Hematopoietic multipotent progenitor cell treated with erythropoietin and hydrocortisone succinate and interleukin-3 and kit ligand, for 4 days (in vitro differentiated cells): ENCODE results near the gene NTN1.
"Not testable (repeated sequence)": the region's sequence is repeated elsewhere in the genome, so short reads cannot be mapped to it uniquely, and the experiment has no call there.

Source experiments
- DNase-seq: peaks from one replicate; pipeline ENCODE4 v3.0.0-alpha.2; 2015

Gene NTN1

DNA sequence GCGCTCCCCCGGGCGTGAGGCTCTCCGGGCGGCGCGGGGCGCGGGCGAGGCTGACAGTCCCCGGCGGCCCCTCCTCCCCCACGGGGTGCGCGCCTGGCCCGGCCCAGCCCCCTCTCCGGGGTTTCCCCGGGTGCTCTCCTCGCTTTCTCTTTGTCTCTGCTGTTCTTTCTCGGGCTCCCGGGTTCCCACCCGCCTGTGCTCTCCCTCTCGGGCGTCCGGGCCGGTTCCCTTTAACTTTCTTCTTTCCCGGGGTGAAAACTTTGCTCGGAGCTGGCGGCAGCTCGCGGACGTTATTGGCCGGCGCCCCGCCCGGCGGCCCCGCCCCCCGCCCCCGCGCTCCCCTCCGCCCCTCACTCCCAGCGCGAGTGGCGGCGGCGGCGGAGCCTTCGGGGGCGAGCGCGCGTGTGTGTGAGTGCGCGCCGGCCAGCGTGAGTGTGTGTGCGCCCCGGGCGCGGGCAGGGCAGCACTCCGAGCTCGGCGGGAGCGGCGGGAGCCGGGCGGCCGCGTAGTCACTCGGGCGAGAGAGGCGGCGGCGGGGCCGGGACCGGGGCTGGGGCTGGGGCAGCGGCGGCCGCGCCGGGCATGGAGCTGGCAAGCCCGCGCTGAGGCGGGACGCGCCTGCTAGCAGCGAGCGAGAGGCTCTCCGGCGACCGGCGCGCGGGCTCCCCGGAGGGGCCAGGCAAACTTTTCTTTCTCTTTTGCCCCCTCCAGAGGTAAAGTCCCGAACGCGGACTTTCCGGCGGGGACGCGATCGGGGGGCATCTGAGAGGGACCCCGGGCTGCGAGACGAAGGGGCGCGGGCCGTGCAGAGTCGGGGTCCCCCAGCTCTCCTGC lies at the start of gene NTN1:
TSS of gene NTN1 (plus strand) at position 353 of the 834 bp plus-strand sequence. CDS start 864 bp downstream, outside the sequence.
- peak; percentile 64 for DNase-seq

DNA sequence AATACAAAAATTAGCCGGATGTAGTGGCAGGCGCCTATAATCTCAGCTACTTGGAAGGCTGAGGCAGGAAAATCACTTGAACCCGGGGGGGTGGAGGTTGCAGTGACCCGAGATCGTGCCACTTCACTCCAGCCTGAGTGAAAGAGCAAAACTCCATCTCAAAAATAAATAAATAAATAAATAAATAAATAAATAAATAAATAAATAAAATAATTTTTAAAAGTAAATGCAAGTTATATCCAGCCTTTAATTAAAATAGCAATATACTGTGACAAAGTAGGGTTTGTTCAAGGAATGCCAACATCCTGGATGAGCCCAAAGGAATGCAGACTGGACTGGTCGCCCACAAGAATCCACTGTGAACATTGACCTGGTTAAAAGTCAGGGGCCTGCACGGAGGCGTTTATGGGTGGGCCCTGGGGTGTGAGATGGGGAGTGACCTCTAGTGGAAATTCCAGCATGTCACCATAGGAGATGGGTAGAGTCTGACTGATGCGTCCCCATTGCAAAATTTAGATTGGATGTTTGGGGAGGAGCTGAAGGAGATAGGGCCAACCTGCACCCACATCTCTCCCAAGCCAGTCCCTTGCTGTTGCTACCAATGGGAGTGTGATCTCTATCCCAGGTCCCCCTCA lies 46.1 kb upstream of the NTN1 start:
- DNase-seq: no peak

DNA sequence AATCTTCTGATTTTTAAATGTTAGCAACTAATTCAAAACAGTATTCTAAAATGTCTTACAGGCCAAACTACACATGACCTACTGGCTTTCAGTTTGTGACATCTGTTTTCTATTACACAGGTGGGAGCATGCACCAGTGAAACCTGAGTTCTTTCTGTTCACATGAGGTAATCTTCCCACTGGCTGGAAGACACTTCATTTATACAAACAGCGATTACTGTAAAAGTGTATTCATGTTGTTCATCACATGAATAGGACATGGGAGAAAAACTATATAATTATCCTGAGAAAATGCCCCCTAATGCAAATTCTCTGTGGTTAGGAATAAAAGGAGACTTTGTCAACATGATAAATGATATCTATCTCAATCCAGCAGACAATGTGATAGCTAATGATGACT lies 44.7 kb upstream of the NTN1 start:
- DNase-seq: no peak

DNA sequence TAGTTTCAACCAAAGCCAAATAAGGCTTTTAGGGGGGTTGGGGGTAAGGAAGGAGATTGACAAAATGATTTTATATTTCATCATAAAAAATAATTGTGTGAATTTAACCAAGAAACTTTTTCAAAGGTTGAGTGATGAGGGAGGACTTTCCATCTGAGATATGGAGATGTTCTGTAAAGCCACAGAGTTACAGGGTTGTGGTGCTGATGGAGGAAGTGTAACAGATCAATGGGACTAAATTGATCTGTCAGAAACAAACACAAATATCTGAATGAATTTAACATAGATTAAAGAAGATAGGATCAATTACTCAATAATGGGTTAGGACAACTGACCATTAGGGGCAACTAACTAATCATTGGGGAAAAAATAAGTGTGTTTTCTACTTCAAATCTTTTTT lies 41.6 kb upstream of the NTN1 start:
- DNase-seq: no peak

DNA sequence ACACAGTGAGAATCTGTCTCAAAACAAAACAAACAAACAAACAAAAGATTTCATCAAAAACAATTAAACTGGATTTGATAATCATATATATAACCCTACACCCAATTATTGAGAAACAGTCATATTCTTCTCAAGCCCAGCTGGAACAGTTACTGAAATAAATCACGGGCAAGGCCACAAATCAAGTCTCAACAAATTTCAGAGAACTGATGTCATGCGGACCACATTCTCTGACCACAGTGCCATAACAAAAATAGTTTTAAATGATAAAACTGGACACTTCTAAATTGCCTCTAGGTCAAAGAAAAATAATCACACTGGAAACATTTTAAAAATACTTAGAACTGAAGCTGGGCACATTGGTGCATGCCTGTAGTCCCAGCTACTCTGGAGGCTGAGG lies 39.9 kb upstream of the NTN1 start:
- DNase-seq: no peak

DNA sequence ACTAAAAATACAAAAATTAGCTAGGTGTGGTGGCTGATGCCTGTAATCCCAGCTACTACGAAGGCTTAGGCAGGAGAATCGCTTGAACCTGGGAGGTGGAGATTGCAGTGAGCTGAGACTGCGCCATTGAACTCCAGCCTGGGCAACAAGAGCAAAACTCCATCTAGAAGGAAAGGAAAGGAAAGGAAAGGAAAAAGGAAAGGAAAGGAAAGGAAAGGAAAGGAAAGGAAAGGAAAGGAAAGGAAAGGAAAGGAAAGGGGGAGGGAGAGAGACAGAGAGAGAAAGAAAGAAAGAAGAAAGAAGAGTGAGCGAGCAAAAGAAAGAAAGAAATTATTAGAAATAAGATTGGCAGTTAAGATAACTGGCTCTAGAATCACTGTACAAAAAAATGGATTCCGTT lies 37.1 kb upstream of the NTN1 start:
- not testable (repeated sequence) for DNase-seq

DNA sequence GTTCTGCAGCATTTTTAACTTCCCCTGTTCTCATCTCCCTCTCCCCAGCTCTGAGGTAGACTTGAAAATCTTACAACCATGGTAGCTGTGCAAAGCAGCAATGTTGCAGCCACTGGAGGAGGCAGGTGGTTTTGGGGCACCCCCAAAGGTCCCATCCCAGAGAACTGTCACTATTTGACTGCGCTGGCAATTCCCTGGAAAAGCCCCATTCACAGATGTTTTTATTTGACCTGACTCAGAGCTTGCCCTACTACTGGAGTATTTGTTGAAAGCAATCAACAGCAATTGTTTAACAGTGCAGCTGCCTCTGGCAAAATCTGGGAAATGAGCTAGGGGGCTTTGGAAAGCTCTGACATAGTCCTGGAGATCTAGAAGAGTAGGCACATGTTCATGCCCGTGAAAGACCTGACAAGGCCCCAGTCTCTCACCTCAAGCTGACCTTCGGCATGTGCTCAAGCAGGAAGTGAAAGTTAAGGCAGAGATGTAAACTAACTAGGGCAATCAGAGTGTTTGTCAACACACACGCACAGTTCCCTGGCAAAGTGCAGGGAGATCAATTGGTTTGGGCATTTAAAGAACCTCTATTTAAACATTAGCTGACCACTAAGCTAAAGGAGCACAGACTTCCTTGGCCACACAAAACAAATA lies 36.1 kb upstream of the NTN1 start:
- DNase-seq: no peak

DNA sequence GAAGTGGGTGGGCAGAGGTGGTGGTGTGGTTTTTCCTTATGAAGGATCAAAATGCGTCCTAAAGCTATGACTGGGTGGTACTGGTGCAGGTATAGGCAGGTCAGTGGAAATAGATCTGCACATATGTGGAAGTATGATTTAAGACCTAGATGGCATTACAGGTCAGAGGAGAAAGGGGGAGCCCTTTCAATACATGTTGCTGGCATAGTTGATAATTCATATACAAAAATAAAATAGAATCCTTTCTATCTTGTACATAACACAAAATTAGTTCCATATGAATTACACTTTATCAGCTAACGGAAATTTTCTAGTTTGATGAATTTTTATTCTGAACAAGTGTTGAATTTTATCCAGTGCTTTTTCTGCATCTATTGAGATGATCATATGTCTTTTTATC lies 35.0 kb upstream of the NTN1 start:
- peak; percentile 36 for DNase-seq

DNA sequence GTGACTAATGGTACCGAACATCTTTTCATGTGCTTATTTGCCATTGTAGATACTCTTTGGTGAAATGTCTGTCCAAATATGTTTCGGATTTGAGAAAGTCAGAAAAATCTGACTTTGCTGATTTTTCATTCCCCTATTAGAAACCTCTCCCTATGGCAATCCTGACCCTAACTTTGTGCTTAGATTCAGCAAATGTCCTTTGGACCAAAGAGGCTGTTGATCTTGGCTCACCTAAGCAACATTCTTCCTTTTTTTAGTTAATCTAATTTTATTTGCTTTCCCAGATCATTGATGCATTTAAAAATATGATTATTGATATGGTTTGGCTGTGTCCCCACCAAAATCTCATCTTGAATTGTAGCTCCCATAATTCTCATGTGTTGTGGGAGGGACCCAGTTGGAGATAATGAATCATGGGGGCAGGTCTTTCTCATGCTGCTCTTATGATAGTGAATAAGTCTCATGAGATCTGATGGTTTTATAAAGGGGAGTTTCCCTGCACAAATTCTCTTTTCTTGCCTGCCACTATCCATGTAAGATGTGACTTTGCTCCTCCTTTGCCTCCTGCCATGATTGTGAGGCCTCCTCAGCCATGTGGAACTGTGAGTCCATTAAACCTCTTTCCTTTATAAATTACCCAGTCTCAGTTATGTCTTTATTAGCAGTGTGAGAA lies 32.9 kb upstream of the NTN1 start:
- DNase-seq: not testable (repeated sequence)

DNA sequence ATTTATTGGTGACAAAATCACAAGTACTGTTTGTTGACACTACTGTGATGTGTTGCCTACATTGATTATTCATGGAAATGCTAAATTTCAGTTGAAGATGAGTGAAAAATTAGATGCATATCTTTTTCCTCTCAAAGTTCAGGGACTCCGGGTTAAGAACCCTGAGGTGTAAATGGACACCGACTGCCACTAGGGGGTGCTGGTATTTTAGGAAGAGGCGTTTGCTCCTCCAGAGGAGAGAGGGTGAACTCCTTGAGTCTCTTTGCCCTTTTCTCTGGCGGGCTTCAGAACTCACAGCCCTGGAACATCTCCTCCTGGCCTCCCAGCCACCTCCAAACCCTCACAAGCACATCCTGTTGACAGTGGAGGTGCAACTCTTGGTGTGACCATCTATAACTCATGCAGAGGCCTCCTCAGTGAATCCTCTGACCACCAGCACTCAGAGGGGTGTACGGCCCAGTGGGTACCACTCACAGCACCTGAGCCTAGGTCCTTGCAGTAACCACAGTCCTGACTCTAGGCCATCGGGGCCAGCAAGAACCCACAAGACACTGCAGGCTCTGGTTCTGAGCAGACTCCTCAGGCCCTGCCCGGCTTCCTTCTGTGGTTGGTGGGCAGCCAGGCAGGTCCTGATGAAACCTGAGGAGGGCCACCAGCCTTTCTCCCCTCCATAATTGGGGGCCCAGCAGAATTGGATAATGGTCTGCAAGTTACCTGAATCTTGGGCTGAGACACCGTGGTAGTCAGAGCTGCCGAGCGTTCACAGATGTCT lies 29.6 kb upstream of the NTN1 start:
- DNase-seq: peak; percentile 91

DNA sequence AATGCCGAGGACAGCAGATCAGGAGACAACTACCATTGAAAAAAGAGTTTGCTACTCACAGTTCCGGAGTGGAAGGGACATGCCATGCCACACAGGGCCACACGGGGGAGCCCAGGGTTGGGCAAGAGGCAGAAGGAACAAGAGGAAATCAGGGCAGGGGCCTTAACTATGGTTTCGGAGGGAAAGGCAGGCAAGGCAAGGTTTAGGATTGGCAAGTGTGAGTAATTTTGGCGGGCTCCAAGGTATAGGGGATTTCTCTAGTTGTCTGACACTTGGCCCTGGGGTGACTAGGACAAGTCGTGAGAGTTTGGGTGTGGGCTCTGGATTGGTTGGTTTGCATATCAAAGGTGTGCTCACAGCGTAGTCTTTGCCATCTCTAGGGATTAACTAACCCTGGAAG lies 27.0 kb upstream of the NTN1 start:
- peak; percentile 77 for DNase-seq

DNA sequence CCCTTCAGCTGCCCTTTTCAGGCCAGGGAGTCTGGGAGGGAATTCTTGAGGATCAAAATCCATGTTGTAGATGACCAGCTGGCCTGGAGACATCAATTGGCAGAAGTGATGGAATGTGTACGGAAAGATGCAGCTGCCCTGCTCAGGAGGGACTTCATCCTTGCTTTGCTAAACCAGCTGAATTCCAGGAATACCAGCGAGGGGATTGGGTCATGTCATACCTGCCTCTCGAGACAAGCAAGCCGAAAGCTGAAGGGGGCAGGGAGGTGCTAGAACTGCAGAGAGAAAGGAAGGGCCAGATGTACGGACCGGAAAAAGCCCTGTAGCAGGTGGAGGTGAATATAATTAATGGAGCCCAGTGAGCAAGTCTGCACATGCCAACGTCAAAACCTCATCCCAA lies 25.6 kb upstream of the NTN1 start:
- DNase-seq: no peak

DNA sequence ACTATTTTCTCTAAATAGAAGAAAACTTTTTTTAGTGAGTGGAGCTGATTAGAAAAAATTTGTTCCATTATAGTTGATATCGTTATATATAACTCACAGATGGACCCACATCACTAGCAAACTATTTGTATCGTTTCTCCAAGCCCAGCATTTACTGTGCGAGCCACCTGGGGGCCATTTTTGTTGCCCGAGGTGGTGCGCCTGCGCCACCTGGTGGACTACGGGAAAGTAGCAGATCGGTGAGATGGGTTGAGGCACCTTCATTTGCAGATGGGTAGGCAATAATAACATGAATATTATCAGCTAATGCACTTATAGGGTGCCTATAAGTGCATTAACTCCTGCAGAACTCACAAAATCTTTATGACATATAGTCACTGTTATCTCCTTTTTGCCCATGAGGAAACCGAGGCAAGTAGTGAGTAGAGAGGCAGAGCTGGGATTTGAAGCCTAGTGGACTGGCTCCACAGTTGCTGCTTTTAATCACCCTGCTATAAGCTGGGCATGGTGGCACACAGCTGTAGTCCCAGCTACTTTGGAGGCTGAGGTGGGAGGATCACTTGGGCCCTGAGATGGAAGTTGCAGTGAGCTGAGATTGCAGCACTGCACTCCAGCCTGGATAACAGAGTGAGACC lies 23.2 kb upstream of the NTN1 start:
- peak; percentile 86 for DNase-seq

DNA sequence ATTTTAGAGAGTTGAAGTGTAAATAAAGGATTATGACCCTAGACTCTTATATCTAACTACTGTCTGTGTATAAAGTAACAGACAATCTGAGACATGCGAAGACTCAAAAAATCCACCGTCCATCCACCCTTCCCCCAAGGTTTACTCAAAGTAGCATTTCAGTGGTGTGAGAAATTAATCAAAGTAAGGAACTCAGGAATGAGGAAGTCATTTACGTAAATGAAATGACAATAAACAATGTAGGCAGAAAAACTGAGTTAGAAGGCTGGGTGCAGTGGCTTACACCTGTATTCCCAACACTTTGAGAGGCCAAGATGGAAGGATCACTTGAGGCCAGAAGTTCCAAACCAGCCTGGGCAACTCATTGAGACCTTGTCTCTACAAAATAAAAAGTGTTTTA lies 19.8 kb upstream of the NTN1 start:
- DNase-seq: no peak

DNA sequence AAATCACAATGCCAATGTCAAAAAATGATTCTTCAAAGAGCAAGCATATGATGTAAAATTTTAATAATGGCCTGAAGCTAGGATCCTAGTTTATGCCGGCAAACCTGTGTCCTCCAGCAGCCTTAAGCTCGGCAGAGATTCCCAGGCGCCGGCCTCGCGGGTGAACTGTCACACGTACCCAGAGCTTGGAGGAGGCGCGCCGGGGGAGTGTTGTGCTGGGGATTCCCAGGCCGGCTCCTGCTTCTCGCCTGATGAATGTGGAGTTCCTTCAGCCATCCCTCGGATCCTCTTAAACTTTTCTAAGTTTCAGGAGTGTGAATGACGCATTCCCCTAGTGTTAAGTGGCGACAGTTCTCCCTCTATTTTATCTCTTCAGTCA lies 19.1 kb upstream of the NTN1 start:
- no peak for DNase-seq

DNA sequence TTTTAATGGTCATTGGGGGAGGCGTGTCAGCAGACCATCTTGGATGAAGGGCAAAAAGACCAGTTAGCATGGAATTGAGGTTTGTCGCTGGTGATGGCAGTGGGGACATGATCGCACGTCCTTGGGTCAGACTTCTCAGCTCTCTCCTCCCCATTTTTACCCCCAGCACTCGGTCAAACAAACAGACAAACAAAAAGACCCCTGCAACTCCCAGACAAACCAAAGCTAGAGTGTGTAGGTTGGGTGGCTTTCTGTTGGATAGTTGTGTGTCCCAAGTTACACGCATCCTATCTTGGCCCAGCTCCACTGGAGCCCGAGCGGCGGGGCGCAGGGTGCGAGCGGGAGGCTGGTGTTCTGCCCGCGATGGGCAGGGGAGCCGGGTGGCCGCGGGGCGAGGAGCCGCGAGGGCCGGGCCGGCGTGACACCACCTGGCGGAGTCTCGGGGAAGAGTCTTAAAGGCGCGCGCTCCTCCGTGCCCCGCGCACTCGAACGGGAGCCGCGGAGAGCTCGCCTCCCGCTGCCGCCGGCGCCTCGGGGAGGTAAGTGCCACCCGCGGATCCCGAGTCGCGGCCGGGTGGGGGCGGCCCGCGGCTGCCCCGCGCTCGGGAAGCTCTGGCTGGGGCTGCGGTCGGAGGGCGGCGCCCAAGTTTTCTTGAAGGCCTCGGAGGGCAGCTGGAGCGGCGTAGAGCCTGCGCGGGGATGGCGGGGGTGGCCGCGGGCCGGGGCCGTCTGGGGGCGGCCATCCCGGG lies 18.5 kb upstream of the NTN1 start:
- DNase-seq: peak; percentile 62

DNA sequence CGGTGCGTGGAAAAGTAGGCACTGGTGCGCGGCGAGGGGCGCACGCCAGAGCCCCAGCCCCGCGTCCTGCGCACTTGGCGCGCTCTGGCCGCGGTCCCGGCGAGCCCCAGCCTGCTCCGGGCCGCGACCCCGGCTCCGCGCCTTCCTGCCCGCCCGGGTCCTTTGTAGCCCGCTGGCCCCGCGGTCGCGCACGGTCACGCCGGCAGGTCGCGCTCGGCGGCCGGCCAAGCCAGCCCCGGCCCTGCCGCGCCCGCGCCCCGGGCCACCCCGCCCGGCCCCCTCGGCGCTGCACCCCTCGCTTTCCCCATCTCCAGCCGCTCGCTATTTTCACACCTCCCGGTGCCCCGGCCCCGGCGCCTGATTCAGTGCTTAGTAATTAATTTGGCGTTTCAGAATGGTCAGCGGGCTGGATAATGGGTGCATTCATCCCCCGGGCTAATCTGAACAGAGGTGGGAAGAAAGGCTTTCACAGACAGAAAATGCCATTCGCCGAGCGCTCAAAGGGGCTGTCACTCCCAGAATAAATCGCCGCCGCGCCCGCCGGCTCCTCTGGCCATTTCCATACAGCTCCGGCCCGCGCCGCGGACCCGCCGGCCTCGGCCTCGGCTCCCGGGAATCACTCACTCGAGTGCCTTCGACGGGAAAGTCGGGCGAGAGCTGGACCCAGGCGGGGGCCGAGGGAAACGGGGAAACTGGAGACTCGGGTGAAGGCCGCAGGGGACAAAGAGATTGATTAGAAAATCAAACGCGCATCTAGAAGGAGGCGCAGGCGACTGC lies 17.8 kb upstream of the NTN1 start:
- no peak for DNase-seq

DNA sequence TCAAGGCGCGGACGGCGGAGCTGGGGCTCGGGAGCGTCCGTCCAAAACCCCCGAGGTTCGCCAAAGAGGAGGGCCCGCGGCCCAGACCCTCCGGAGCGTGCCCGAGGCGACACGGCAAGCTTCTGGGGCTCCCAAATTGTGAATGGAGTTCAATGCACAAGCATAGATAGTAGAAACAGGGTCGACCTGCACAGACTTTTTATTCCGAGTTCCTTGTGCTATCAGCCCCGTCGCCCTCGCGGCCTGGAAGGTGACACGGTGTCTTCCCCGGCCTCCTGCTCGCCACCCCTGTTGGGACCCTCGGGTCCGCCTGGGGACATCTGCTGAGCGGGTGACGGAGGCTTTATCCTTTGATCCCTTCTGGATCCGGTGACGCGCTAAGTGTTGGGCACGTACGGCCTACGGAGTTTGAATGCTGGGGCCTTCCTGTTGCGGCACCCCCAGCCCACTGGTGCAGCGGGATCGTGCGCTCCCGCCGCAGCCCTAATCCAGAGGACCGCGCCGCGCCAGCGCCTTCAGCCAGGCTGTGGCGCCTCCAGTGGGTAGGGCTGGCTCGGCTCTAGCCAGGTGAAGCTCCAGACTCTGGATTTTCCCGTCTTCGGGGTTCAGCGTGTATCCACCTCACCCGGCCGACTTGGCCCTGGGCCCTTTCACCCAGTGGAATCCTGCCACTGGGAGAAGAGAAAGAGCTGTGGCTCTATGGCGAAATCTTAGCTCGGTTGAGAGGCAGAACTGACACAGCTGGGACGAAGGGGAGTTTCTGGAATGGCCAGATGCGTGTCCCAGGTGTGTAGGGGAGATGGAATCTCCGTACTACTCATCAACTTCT lies 17.0 kb upstream of the NTN1 start:
- no peak for DNase-seq

DNA sequence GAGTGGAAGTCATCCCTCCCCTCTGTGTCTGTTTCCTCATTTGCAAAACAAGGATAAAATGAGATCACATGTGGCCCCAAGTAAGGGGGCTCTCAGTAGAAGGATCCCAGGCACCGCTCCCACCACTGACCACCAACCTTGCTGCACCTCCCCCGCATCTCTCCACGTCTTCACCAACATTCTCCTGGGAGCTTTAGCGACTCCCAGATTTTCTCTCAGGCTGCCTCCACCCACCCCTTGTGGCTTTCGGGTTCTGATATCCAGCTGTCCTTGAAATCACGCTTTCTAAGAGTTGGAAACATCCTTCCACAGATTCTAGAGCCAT lies 16.4 kb upstream of the NTN1 start:
- no peak for DNase-seq
